Adipocyte (in vitro differentiated cells): Measurements from ENCODE around the gene CDH16.
A peak's percentile ranks its signal among the peaks of the same experiment; 100 is the strongest.
"Not testable (repeated sequence)": the region's sequence is repeated elsewhere in the genome, so short reads cannot be mapped to it uniquely, and the experiment has no call there.

Experiments used
- DNase-seq: peaks from one replicate; pipeline ENCODE4 v3.0.0-alpha.2; 2015; ENCODE audit warnings: low read depth
- H3K27me3 ChIP-seq: replicated peaks from 2 replicates; pipeline ENCODE4 v1.7.0; 2013; ENCODE audit warnings: mild to moderate bottlenecking, low read length, moderate library complexity; ENCODE audit not compliant: control insufficient read depth, insufficient read depth
- H3K36me3 ChIP-seq: 2 replicates; pipeline ENCODE4 v1.7.0; 2013; ENCODE audit warnings: low read length, mild to moderate bottlenecking, moderate library complexity; ENCODE audit not compliant: control insufficient read depth, insufficient read depth, severe bottlenecking
- H3K4me1 ChIP-seq: 2 replicates; pipeline ENCODE4 v1.7.0; 2013; ENCODE audit warnings: mild to moderate bottlenecking, low read length, moderate library complexity; ENCODE audit not compliant: control insufficient read depth, insufficient read depth
- H3K4me3 ChIP-seq: 2 replicates; pipeline ENCODE4 v1.7.0; 2013; ENCODE audit warnings: mild to moderate bottlenecking, low read length, moderate library complexity
- H3K9ac ChIP-seq: 2 replicates; pipeline ENCODE4 v1.7.0; 2013; ENCODE audit warnings: mild to moderate bottlenecking, low read length, moderate library complexity
- H3K9me3 ChIP-seq: 2 replicates; pipeline ENCODE4 v1.7.0; 2013; ENCODE audit warnings: mild to moderate bottlenecking, low read length, moderate library complexity; ENCODE audit not compliant: control insufficient read depth

The CDH16 gene

GRCh38 chr16:66935314-66936011 is 16.8 kb upstream of the CDH16 start, which contains the start of gene CES2:
TSS of gene CES2 (plus strand) at chr16:66935516. CDS start at chr16:66935636, 120 bp downstream.
- Histone ChIP-seq H3K36me3 (peaks cover 19% of the 10 kb centered on the region), H3K9me3 (no peaks in the 10 kb centered on the region), H3K27me3 (no peaks in the 10 kb centered on the region), H3K4me1 (peaks cover 26% of the 10 kb centered on the region), H3K9ac (peak within 1 kb of the TSS; percentile 100), H3K4me3 (peak within 1 kb of the TSS; percentile 100)
- DNase-seq: peak; percentile 70

- Histone ChIP-seq H3K4me3 (peak overlapping the region; percentile 100), H3K36me3 (peaks cover 15% of the 10 kb centered on the region), H3K4me1 (peaks cover 30% of the 10 kb centered on the region), H3K9ac (peak overlapping the region; percentile 100)
- not testable (repeated sequence) for DNase-seq, H3K9me3 ChIP-seq, H3K27me3 ChIP-seq
Measured at GRCh38 chr16:66934839-66935313, 16.2 kb upstream of the CDH16 start.

GRCh38 chr16:66934138-66934838 is 15.6 kb upstream of the CDH16 start, which contains the start of gene CIAO2B:
TSS of gene CIAO2B (minus strand) at chr16:66934402. CDS start at chr16:66934364, 38 bp downstream.
- H3K9ac ChIP-seq: peak within 1 kb of the TSS; percentile 100
- H3K4me3 ChIP-seq: peak within 1 kb of the TSS; percentile 100
- H3K27me3 ChIP-seq: no peaks in the 10 kb centered on the region
- H3K9me3 ChIP-seq: no peaks in the 10 kb centered on the region
- H3K4me1 ChIP-seq: peaks cover 30% of the 10 kb centered on the region
- DNase-seq: peak; percentile 95
- H3K36me3 ChIP-seq: peaks cover 14% of the 10 kb centered on the region

- peaks cover 30% of the 10 kb centered on the region for H3K4me1 ChIP-seq
- no peak for DNase-seq
- H3K9ac ChIP-seq: peak overlapping the region; percentile 100
- peaks cover 10% of the 10 kb centered on the region for H3K36me3 ChIP-seq
- H3K9me3 ChIP-seq: no peaks in the 10 kb centered on the region
- H3K27me3 ChIP-seq: no peaks in the 10 kb centered on the region
- peak overlapping the region; percentile 100 for H3K4me3 ChIP-seq
Measured at GRCh38 chr16:66933776-66934137, 15.1 kb upstream of the CDH16 start.

- H3K36me3 ChIP-seq: peaks cover 2% of the 10 kb centered on the region
- H3K27me3 ChIP-seq: no peaks in the 10 kb centered on the region
- H3K4me3 ChIP-seq: no peak overlapping the region
- peaks cover 39% of the 10 kb centered on the region for H3K4me1 ChIP-seq
- no peak for DNase-seq
- H3K9ac ChIP-seq: no peak overlapping the region
- no peaks in the 10 kb centered on the region for H3K9me3 ChIP-seq
Measured at GRCh38 chr16:66932076-66932475, 13.4 kb upstream of the CDH16 start.

- H3K9me3 ChIP-seq: no peaks in the 10 kb centered on the region
- DNase-seq: no peak
- peaks cover 40% of the 10 kb centered on the region for H3K4me1 ChIP-seq
- H3K4me3 ChIP-seq: no peak overlapping the region
- H3K36me3 ChIP-seq: no peaks in the 10 kb centered on the region
- H3K27me3 ChIP-seq: no peaks in the 10 kb centered on the region
- H3K9ac ChIP-seq: no peak overlapping the region
Measured at GRCh38 chr16:66931665-66932064, 13.0 kb upstream of the CDH16 start.

GRCh38 chr16:66930189-66930588 is 11.5 kb upstream of the CDH16 start:
- no peaks in the 10 kb centered on the region for H3K9me3 ChIP-seq
- no peaks in the 10 kb centered on the region for H3K36me3 ChIP-seq
- DNase-seq: no peak
- H3K4me1 ChIP-seq: peaks cover 36% of the 10 kb centered on the region
- no peak overlapping the region for H3K4me3 ChIP-seq
- no peaks in the 10 kb centered on the region for H3K27me3 ChIP-seq
- H3K9ac ChIP-seq: no peak overlapping the region

GRCh38 chr16:66928702-66929388 is 10.2 kb upstream of the CDH16 start:
- Histone ChIP-seq H3K9me3 (no peaks in the 10 kb centered on the region), H3K4me1 (peaks cover 39% of the 10 kb centered on the region), H3K27me3 (no peaks in the 10 kb centered on the region), H3K4me3 (no peak overlapping the region), H3K9ac (no peak overlapping the region), H3K36me3 (no peaks in the 10 kb centered on the region)
- peak; percentile 51 for DNase-seq

GRCh38 chr16:66927918-66928649 is 9.4 kb upstream of the CDH16 start:
- Histone ChIP-seq H3K36me3 (no peaks in the 10 kb centered on the region), H3K4me3 (no peak overlapping the region), H3K4me1 (peaks cover 39% of the 10 kb centered on the region), H3K9me3 (no peaks in the 10 kb centered on the region), H3K27me3 (no peaks in the 10 kb centered on the region), H3K9ac (no peak overlapping the region)
- no peak for DNase-seq

- H3K4me1 ChIP-seq: peaks cover 42% of the 10 kb centered on the region
- peak; percentile 65 for DNase-seq
Measured at GRCh38 chr16:66926961-66927436, 8.3 kb upstream of the CDH16 start.

More at GRCh38 chr16:66926961-66927436, 8.3 kb upstream of the CDH16 start:
- no peaks in the 10 kb centered on the region for H3K36me3 ChIP-seq
- no peak overlapping the region for H3K4me3 ChIP-seq
- H3K9ac ChIP-seq: no peak overlapping the region
- no peaks in the 10 kb centered on the region for H3K27me3 ChIP-seq
- H3K9me3 ChIP-seq: no peaks in the 10 kb centered on the region
